ENCODE results near the gene ANK3.

Gene ANK3

GRCh38 chr10:60169111-60169510 lies 220.6 kb downstream of the ANK3 start:
- DNase-seq: no peak

- no peak for DNase-seq
These were observed 222.6 kb downstream of the ANK3 start for GRCh38 chr10:60167050-60167449.

- no peak for DNase-seq
These were observed 225.9 kb downstream of the ANK3 start for GRCh38 chr10:60163786-60164185.

GRCh38 chr10:60162631-60163030 lies 227.0 kb downstream of the ANK3 start:
- no peak for DNase-seq

- no peak for DNase-seq
These were observed 233.6 kb downstream of the ANK3 start for GRCh38 chr10:60155943-60156683.

- no peak for DNase-seq
These were observed 234.4 kb downstream of the ANK3 start for GRCh38 chr10:60155099-60155877.

- no peak for DNase-seq
These were observed 240.7 kb downstream of the ANK3 start for GRCh38 chr10:60149003-60149402.

GRCh38 chr10:60148266-60148840 lies 241.3 kb downstream of the ANK3 start:
- DNase-seq: no peak

- DNase-seq: no peak
These were observed 242.0 kb downstream of the ANK3 start for GRCh38 chr10:60147576-60148265.

- DNase-seq: no peak
These were observed 242.7 kb downstream of the ANK3 start for GRCh38 chr10:60147025-60147424.

GRCh38 chr10:60144099-60144498 lies 245.6 kb downstream of the ANK3 start:
- DNase-seq: no peak

- DNase-seq: no peak
These were observed 246.9 kb downstream of the ANK3 start for GRCh38 chr10:60142736-60143135.

GRCh38 chr10:60141896-60142559 lies 247.6 kb downstream of the ANK3 start:
- no peak for DNase-seq

- peak in 1 of 2 experiments; percentile 10 for DNase-seq
These were observed 248.7 kb downstream of the ANK3 start for GRCh38 chr10:60140651-60141632.

GRCh38 chr10:60139798-60140566 lies 249.7 kb downstream of the ANK3 start:
- no peak for DNase-seq

- DNase-seq: no peak
These were observed 250.4 kb downstream of the ANK3 start for GRCh38 chr10:60139290-60139689.

- DNase-seq: no peak
These were observed 250.8 kb downstream of the ANK3 start for GRCh38 chr10:60138842-60139241.

- DNase-seq: no peak
These were observed 251.6 kb downstream of the ANK3 start for GRCh38 chr10:60138026-60138425.

- DNase-seq: no peak
These were observed 252.2 kb downstream of the ANK3 start for GRCh38 chr10:60137292-60137992.

- DNase-seq: no peak
These were observed 254.7 kb downstream of the ANK3 start for GRCh38 chr10:60135020-60135419.
